Stimulated activated CD4-positive, alpha-beta T cell treated with anti-CD3 and anti-CD28 coated beads, TNF-alpha, amount 100 ng/mL, for 24 hours (primary cell): ENCODE data around the gene TMEM108.

Experiments
- DNase-seq, 3 experiments: peaks; one replicate each; pipeline ENCODE4 v3.0.0-alpha.2; 2020; ENCODE audit warnings: low read depth in 3 of 3

Gene TMEM108

GRCh38 chr3:133162670-133163305 is 124.6 kb downstream of the TMEM108 start:
- DNase-seq, result no peak

- DNase-seq, result no peak
Measured at GRCh38 chr3:133167340-133168024, 129.3 kb downstream of the TMEM108 start.

- DNase-seq, result no peak
Measured at GRCh38 chr3:133168025-133168401, 129.8 kb downstream of the TMEM108 start.

GRCh38 chr3:133169331-133170068 is 131.3 kb downstream of the TMEM108 start:
- DNase-seq, result no peak

GRCh38 chr3:133171831-133172230 is 133.6 kb downstream of the TMEM108 start:
- DNase-seq, result no peak

DNA sequence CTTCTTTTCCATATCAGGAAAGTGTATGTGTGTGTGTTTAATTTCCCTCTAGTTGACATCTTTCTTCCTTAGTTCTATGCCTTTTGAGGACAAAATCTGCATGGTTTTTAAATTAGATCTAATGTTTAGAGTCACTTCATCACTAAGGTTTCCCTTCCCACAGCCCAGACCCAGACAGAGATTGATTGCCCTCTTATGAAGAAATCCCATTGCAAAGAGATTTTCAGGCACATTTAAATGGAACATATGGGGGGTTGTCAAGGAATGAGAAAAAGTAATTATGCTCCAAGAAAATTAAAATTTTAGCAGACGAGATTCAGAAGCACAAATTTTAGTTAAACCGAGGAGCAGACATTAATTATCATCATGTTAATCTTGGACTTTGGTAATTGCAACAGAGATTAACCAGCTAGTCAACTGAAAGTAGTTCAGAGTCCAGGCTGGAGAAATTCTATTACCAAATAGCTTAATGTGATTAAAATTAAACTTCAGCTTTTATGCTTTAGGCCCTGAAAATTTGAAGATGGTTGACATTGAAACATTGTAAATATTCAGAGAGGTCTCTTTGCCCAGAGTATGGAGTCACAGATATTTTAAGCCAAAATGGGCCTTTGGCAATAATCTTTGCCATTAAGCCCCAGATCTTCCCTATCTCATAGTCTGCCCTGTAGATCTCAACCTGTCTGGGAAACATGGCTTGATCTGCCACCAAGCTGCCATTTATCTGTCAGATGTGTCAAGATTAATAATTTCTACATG is 143.4 kb downstream of the TMEM108 start:
- DNase-seq, result no peak

GRCh38 chr3:133187870-133188379 is 149.7 kb downstream of the TMEM108 start:
- no peak for DNase-seq

DNA sequence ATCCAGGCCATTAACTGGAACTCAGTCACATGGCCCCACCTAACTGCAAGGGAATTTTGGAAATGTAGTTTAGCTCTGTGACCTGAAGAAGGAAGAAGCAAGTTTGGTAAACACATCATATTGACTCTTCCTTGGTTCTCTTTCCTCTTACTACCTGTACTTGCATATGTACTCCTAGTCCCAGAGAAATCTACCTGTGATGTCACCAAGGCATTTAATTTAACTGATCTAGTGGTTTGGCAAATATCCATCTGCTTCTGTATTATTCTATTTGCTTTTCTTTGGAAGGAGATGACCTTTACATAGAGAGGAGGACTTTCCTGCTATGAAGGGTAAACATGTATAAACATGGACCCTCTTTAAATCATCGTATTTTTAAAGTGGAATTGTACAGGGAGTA is 150.8 kb downstream of the TMEM108 start:
- no peak for DNase-seq

DNA sequence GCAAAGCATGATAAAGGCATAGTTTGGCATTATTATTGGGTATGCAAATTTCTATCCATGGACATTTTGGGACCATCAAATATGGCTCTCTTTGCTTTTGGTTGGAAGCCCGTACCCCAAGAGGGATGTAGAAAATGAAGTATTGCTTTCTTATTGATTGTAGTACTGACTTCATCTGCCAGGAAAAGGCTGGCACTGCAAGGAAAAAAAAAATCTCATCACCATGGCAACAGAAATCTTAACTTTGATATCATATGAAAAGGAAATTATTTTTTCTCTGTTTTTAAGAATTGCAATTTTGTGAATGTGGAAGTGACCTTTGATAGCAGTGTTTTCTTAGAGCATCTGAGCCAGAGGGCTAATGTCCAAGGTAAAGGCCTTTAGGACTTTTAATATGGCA is 151.7 kb downstream of the TMEM108 start:
- DNase-seq, result no peak

GRCh38 chr3:133191818-133192217 is 153.6 kb downstream of the TMEM108 start:
- no peak for DNase-seq

DNA sequence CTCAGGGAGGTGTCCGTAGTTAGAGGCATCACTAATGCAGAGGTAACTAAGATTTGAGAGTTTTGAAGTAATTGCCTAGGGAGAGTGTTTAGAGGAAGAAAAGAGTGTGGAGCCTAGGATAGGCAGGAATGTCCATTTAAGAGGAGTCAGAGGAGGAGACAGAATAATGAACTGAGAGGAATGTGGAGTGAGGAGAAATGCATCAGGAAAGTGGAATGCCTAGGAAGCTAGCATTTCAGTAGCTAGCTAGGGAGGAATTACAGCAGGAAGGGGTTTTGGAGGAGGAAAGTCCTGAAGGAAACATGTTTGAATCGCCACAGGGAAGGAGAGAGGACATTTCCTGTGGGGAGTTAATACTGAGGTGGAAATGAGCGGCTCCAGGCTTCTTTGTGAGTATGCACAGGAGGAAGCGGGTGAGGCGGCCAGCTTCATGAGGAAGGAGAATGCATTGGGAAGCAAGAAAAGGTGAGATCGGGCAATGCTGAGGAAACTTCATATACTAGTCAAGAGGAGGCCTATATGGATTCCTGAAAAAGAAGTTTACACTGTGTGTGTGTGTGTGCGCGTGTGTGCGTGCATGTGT is 154.3 kb downstream of the TMEM108 start:
- DNase-seq, result no peak

DNA sequence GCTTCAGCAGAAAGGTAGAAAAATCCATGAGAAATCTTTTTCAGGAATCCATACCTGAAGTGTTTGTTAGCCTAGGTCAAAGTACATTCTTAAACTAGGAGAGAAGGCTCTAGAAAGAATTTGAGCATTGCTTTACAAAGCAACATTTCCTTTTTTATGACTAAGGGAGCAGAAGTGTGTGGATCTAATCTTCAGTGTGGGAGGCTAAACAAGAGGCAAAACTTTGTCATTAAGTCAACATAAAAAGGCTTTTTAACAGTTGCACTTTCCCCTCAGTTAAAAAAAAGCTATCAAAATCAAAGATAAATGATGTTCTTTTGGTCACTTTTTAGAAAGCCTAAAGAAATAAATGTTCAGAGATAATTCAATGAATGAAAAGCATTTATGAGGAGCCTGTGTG is 154.8 kb downstream of the TMEM108 start:
- no peak for DNase-seq

DNA sequence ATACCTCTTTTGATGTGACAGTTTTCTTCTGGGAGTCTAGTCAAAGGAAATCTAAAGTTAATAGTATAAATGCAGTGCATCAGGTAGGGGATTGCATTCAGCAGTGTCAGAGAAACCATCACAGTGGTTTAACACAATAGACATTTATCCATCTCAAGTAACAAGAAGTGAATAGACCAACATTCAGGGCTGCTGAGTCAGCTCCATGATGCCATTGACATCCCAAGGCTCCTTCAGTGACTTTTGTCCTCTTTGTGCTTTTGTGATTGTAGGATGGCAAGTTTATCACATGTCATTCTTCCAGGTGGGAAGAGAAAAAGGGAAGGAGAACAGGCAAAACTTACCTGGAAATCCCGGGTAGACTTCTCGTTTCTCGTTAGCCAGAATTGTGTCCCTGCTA is 158.3 kb downstream of the TMEM108 start:
- no peak for DNase-seq

- DNase-seq, result no peak
Measured at GRCh38 chr3:133197619-133198018, 159.4 kb downstream of the TMEM108 start.

- no peak for DNase-seq
Measured at GRCh38 chr3:133206921-133207320, 168.7 kb downstream of the TMEM108 start.

- no peak for DNase-seq
Measured at GRCh38 chr3:133208184-133208583, 170.0 kb downstream of the TMEM108 start.

- DNase-seq, result no peak
Measured at GRCh38 chr3:133209871-133210550, 171.8 kb downstream of the TMEM108 start.

DNA sequence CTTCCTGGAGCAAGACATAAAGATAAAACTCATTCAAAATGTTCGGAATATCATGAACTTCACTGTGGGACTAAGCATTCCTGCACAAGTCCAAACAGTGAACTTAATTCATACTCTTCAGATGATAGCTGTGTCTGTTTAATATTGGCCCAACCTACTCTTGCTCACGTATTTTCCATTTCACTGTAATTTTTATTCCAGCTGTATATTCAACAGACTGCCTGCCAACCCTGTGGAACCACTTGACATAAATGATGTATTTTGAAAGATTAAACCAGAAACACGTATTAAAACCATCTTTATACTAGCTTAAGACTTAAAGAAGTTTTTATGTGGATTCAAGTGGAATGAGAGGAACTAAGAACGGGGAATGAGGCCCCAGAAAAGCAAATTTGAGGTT is 172.5 kb downstream of the TMEM108 start:
- no peak for DNase-seq

GRCh38 chr3:133211449-133211848 is 173.3 kb downstream of the TMEM108 start:
- DNase-seq, result no peak

DNA sequence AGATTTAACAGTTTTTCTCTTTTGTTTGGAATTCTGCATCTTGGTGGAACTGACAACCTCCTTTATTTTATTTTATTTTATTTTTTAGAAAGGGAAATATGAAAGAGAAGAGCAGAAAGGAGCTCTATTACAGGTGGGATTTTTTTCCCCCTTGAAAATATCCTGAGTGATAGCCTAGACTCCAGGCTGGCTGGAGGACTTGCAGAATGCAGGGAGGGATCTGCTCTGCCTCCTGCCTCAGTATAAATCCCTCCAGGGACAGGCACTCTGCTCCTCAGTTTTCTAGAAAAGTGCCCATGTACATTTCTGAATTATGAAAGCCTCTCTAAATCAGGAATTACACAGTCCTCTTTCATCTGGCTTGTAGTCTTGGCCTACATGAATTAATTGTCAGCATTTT is 173.7 kb downstream of the TMEM108 start:
- no peak for DNase-seq

DNA sequence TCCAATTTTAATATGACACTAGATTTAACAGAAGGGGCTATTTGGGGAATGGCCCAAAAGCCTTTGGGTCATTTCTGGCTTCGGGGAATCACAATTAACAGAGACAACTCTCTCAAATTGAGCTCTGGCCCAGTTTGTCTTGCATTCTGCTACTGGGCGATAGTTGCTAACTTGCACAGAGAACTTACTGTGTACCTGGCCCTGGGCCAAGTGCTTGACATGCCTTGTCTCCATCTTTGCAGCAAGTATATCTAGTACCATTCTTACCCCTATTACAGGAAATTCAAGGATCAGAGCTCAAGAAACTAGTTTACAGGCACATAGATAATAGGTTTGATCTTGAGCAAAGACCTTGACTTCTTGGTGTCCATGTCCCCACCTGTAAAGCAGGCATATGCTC is 175.7 kb downstream of the TMEM108 start:
- DNase-seq, result no peak
